Calu3 (cell line): Measurements from ENCODE around the gene TRIM9. TPM values are rescaled to one million over a fixed set of nuclear protein-coding genes. Genes with fewer than 3 reads are reported as not detected.

ENCODE experiments used
- BruUV-seq: library from RNA; stranded (reverse); fragments of 400-500 nt; replicated peaks from 2 replicates; lab custom pipeline; 2021; lab: Mats Ljungman, UMichigan
- CTCF ChIA-PET: fragments of 300-600 bp; sonication (Branson Sonifier 250); formaldehyde crosslinking; loops from one replicate; lab custom pipeline; 2022; ENCODE audit warnings: antibody characterized with exemption; lab: Charles Lee
- DNase-seq: peaks from one replicate; pipeline ENCODE4 v3.0.0; 2022
- H3K27ac Mint-ChIP-seq: one replicate; pipeline ENCODE4 v1.8.0; 2022; ENCODE audit warnings: mixed read lengths; ENCODE audit not compliant: unreplicated experiment
- H3K27me3 Mint-ChIP-seq: one replicate; pipeline ENCODE4 v1.8.0; 2022; ENCODE audit warnings: mixed read lengths; ENCODE audit not compliant: unreplicated experiment
- H3K36me3 Mint-ChIP-seq: one replicate; pipeline ENCODE4 v1.8.0; 2022; ENCODE audit warnings: mild to moderate bottlenecking, moderate library complexity, mixed read lengths; ENCODE audit not compliant: insufficient read depth, unreplicated experiment
- H3K4me1 Mint-ChIP-seq: one replicate; pipeline ENCODE4 v1.8.0; 2022; ENCODE audit warnings: mild to moderate bottlenecking, low read depth, mixed read lengths; ENCODE audit not compliant: unreplicated experiment
- H3K4me3 Mint-ChIP-seq: one replicate; pipeline ENCODE4 v1.8.0; 2022; ENCODE audit warnings: mild to moderate bottlenecking, low read depth, moderate library complexity, mixed read lengths; ENCODE audit not compliant: unreplicated experiment
- H3K9me3 Mint-ChIP-seq: one replicate; pipeline ENCODE4 v1.8.0; 2022; ENCODE audit warnings: low read depth, mixed read lengths; ENCODE audit not compliant: unreplicated experiment
- intact Hi-C: fragments of 100-400 bp; cut with micrococcal nuclease; formaldehyde crosslinking; loops from one replicate; pipeline ENCODE4 v1.10.0; 2022; ENCODE audit not compliant: unreplicated experiment
- total RNA-seq: library from RNA; stranded (reverse); gene quantifications from 2 replicates; pipeline ENCODE4 v1.2.3, GENCODE V29; 2022
- TF ChIP-seq, protein P1 (sequence below): fragments of 200-600 bp; IDR thresholded peaks from one replicate; pipeline ENCODE4 v1.8.0; 2022; ENCODE audit warnings: antibody characterized with exemption; ENCODE audit not compliant: unreplicated experiment

TRIM9 gene
- total RNA-seq, 1 experiment from 2014 or later: 1.6 TPM

DNA sequence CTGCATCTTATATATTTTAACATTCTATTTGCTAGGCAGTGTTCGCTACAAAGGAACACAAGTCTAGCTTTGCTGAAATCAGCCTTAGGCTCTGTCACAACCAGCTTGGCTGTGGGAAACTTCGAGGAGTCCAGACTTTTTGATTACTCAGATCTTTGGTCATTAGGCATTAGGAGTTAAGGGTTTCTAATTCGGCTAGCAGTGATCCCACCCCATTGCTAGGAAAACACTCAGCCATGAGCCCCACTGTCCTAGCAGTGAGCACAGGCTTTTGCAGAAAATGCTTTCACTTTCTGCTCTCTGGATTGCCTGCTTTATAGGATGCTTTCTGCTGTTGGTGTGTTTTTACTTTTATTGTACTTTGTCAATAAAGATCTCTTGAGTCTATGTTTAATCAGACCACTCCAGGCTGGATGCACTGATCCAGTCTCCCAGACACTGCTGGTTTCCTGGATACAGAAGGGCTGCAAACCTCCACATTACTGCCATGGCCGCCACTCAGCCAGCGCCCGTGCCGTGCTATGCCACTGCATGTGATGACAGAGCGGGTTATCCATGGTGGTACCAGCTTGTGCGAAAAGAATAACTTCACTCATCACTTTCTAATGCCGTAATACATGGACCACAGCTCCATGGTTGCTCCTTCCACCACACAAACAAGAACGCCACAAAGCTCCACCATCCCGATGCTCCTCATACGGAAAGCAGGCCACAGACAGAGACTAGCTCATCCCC lies 109.6 kb downstream of the TRIM9 start:
- H3K27me3 Mint-ChIP-seq: no peaks in the 10 kb centered on the region
- DNase-seq: no peak
- H3K4me3 Mint-ChIP-seq: no peak overlapping the region
- no peaks in the 10 kb centered on the region for H3K9me3 Mint-ChIP-seq
- no peaks in the 10 kb centered on the region for H3K36me3 Mint-ChIP-seq
- BruUV-seq: no TSS peak
- intact Hi-C loops: no loop called here
- CTCF ChIA-PET: no interaction called here
- TF ChIP-seq, protein P1, sequence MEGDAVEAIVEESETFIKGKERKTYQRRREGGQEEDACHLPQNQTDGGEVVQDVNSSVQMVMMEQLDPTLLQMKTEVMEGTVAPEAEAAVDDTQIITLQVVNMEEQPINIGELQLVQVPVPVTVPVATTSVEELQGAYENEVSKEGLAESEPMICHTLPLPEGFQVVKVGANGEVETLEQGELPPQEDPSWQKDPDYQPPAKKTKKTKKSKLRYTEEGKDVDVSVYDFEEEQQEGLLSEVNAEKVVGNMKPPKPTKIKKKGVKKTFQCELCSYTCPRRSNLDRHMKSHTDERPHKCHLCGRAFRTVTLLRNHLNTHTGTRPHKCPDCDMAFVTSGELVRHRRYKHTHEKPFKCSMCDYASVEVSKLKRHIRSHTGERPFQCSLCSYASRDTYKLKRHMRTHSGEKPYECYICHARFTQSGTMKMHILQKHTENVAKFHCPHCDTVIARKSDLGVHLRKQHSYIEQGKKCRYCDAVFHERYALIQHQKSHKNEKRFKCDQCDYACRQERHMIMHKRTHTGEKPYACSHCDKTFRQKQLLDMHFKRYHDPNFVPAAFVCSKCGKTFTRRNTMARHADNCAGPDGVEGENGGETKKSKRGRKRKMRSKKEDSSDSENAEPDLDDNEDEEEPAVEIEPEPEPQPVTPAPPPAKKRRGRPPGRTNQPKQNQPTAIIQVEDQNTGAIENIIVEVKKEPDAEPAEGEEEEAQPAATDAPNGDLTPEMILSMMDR: no peak
- H3K4me1 Mint-ChIP-seq: no peaks in the 10 kb centered on the region
- H3K27ac Mint-ChIP-seq: no peak overlapping the region

DNA sequence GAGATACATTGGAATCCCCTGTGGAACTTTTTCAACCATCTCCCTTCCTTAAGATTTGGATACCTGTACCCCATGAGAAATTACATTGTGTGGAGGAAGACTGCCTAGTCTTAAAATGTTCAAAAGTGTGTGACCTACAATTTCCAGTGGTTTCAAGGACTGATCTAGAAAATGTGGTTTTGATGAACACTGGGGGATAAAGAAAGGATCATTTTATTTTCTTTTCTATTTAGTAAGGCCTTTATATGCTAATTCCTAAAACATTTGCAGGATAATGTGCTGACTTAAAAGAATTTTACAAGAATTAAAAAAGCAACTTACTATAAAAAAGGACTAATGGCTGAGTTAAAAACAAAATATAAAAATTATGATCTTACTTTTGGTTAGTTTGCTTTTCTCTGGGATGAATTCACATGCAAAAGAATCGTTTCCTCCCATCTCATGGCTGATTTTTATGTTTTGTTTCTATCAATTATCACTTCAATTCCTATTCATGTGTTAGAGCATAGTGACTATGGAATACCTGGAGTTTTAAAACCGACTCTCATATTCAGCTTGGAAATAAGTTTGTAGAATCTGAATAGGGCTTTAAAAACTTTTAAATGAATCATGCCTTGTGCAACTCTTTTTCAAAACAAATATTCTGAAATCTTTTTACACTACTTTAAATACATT lies 110.7 kb downstream of the TRIM9 start:
- intact Hi-C loops: no loop called here
- no peaks in the 10 kb centered on the region for H3K9me3 Mint-ChIP-seq
- BruUV-seq: no TSS peak
- H3K4me1 Mint-ChIP-seq: no peaks in the 10 kb centered on the region
- no peaks in the 10 kb centered on the region for H3K27me3 Mint-ChIP-seq
- CTCF ChIA-PET: no interaction called here
- no peaks in the 10 kb centered on the region for H3K36me3 Mint-ChIP-seq
- H3K27ac Mint-ChIP-seq: no peak overlapping the region
- TF ChIP-seq, protein P1: no peak
- no peak overlapping the region for H3K4me3 Mint-ChIP-seq
- no peak for DNase-seq

DNA sequence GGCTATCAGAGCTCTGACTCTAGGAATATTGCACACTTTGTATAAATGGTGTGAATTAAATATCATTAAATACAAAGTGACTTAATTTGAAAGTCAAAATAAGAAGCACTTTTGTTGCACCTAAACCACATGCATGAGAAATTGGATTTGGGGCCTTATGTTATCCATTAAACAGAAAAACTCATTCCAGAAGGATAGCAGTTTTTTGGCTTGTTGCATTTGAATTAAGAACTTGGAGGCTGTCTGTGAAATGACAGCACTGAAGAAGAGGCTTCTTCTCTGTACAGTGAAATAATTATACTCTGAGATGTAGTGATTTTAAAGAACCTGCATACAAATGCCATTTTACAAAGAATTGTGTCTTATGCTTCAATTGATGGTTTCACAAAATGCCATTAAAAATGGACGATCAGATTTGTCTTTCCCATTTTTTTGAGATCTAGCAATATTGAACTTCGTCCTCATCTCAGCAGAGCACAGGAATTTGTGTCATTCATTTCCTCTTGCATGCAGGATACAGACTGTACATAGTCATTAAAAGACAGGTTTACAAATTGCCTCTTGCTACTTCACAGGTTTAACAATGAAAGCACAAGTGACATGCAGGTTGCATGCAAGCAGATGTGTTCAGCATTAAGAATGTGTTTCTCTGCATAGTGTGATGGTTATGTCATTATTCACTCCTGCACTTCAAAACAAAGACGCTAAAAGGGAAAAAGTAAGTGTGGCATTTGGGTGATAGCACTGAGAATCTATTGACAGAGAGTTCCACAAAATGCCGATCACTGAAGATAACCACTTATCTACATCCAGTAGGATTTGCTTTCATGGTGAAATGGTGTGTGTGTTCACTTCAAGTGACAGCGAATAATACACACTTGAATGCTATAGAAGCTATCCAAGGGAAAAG lies 114.7 kb downstream of the TRIM9 start:
- H3K36me3 Mint-ChIP-seq: no peaks in the 10 kb centered on the region
- CTCF ChIA-PET: interaction anchor here (1.2 kb wide), 1 partner anchor 13 kb away, joined by 3 read pairs; no protein-coding TSS in a partner anchor
- no TSS peak for BruUV-seq
- no peaks in the 10 kb centered on the region for H3K27me3 Mint-ChIP-seq
- intact Hi-C loops: no loop called here
- H3K27ac Mint-ChIP-seq: no peak overlapping the region
- TF ChIP-seq, protein P1: no peak
- no peaks in the 10 kb centered on the region for H3K4me1 Mint-ChIP-seq
- DNase-seq: no peak
- H3K4me3 Mint-ChIP-seq: no peak overlapping the region
- H3K9me3 Mint-ChIP-seq: no peaks in the 10 kb centered on the region

DNA sequence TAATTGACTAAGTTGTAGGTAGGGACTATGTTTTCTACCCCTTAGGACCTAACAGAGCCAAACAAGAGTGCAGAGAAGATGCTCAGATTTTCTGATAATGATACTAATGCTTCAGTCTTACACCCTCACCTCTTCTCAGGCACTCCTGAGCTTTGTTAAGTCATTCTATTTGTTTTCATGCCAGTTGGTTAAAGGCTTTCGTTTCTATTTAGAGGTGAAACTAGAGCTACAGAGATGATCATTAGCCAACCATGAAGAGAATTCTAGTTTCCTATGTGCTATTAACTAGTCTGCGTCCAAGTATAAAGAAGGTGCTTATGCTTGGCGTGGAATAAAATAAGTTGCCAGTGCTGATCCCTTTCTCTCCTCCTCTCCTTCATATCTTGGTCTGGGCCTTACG lies 116.0 kb downstream of the TRIM9 start:
- DNase-seq: no peak
- no peaks in the 10 kb centered on the region for H3K9me3 Mint-ChIP-seq
- CTCF ChIA-PET: no interaction called here

More for the DNA sequence above, 116.0 kb downstream of the TRIM9 start:
- Mint-ChIP-seq H3K27me3 (no peaks in the 10 kb centered on the region), H3K4me3 (no peak overlapping the region), H3K36me3 (no peaks in the 10 kb centered on the region), H3K4me1 (no peaks in the 10 kb centered on the region), H3K27ac (no peak overlapping the region)
- TF ChIP-seq, protein P1: no peak
- BruUV-seq: no TSS peak
- intact Hi-C loops: no loop called here
